HG03095 (cell line): Measurements from ENCODE around the gene NEU2.

ENCODE experiments used
- ATAC-seq: cut with Tn5 transposase; IDR thresholded peaks from one replicate; pipeline ENCODE4 v1.9.1; 2021; ENCODE audit warnings: moderate library complexity; ENCODE audit not compliant: unreplicated experiment

The NEU2 gene

DNA sequence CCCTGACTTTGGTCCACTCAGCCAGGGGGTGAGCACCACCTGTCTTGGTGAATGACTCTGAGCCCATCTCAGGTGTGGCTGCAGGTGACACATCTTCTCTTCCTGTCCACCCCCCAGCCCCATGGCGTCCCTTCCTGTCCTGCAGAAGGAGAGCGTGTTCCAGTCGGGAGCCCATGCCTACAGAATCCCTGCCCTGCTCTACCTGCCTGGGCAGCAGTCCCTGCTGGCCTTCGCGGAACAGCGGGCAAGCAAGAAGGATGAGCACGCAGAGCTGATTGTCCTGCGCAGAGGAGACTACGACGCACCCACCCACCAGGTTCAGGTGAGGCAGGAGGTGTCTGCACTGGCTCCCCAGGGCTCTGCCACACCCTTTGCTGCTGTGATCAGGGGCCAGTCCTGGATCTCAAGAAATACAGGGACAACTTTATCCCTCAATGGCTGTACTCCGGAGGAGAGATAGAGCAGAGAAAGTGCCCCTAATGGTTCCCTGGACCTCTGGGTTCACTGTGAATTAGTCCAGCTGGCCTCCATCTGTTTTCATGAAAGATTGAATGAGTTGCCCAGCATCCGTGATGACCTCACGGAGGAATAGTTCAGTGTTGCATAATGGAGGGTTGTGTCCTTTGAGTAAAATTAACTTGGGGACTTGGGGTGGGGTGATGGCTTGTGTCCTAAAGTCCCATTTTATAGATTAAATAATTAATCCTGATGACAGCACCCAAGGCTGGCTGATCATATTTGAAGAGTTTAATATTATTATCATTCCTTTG lies at the start of gene NEU2:
Gene NEU2 (plus strand): TSS at position 122 of the 770 bp plus-strand sequence. CDS start 0 bp downstream, at position 122.
- no peak for ATAC-seq

DNA sequence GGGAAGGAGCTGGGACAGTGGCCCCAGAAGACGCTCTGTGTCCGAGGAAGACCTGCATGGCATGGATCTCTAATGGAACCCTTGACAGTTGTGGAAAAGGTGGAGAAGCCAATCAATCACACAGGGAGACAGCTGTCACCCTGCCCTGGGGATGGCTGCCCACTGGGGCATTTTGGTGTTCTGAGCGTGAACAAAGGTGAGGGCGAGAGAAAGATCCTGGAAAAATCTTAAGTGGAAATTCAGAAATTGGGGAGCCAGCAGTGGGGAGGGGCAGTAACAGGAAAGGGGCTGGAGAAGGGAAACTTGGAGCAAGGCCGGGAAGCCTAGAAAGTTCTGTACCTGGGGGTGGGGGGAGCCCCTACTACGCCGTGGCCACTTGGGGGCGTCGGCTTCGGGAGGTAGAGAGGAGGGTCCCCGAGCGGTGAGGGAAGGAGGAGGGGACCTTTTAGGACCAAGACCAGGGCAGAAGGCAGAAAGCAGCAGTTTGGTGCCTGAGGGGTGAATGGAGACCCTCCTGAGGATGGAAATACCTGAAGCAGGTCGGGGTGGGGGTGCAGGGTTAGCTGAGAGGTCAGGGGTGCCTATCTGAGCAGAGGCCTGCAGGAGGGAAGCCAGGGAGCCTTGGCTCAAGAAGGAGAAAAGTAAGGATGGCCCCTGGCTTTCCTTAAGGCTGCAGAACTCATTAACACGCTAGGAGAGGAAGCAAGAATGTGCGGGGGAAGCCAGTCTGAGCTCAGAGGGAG lies 49.4 kb upstream of the NEU2 start:
- no peak for ATAC-seq

DNA sequence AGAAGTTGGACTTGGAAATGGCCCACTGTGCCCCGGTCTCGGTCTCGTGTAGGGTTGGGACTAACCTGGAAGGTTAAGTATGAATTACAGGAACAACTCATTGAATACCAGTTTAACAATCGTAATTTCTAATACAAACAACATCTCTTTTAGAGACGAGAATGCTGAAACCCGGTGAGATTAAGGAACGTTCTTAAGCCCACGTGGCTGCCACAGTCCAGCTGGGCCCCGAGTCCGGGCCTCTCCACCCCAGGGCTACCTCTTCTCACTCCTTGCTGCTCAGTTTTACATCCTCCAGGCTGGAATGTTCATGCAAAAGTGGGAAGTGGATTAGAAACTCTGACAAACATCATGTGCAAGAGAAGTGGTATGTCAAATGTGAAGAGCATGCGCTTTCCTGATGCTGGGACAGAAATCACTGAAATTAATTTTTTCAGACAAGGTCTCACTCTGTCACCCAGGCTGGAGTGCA lies 48.8 kb upstream of the NEU2 start:
- no peak for ATAC-seq

DNA sequence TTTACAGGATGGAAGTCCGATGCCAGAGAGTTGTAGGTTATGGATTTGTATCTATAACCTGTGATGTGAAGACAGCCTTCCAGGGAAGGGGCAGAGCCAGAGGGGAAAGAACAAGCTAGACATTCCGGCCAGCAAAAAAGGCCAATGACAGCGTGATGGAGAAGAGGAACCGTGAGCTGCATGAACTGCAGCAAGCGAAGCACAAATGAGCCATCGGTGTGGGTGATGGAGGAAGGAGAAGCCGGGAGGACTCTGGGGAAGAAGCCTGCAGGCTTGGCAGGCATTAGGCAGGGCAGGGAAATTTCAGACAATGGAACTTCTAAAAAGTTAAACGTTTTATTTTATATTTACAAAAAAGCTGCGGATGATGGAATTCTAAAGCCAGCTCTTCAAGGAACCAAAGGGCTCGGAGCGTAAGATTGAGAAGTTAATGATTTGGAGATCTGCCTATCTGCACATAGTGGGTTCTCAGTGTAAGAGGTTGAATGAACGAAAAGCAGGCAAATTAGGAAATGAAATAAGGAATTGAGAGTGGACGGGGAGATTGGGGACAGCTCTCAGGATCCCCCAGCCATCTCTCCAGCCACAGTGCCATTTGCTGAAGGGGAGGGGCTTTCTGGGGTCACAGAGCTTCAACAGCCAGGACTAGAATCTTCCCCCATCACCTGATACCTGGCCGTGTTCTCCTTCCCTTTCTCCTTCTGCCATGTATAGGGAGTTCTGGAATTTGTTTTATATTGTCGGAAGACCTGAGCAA lies 47.8 kb upstream of the NEU2 start:
- ATAC-seq, result no peak

DNA sequence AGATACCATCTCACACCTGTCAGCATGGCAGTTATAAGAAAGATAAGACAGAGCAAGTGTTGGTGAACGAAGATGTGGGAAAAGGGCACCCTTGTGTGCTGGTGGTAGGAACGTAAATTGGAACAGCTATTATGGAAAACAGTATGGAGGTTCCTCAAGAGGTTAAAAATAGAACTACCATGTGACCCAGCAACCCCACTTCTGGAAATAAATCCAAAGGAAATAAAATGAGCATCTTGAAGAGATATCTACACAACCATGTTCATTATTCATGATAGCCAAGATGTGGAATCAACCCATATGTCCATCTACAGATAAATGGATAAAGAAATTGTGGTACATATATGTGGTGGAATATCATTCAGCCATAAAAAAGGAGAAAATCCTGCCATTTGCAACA lies 46.3 kb upstream of the NEU2 start:
- no peak for ATAC-seq

DNA sequence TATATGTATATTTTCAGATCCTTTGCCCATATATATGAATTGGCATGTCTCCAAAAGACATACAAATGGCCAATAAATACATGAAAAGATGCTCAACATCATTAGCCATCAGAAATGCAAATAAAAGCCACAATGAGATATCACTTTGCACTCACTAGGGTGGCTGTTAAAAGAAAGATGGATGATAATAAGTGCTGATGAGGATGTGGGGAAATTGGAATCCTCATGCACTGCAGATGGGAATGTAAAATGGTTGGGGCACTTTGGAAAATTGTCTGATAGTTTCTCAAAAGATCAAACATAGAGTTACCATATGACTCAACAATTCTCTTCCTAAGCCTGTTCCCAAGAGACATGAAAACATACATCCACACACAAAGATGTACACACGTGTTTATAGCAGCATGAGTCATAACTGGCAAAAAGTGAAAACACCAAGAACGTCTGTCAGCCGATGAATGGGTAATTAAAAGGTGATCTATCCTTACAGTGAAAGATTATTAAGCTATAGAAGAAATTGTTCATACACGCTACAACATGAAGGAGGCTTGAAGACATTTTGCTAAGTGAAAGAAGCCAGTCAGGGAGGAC lies 39.1 kb upstream of the NEU2 start:
- ATAC-seq, result no peak

DNA sequence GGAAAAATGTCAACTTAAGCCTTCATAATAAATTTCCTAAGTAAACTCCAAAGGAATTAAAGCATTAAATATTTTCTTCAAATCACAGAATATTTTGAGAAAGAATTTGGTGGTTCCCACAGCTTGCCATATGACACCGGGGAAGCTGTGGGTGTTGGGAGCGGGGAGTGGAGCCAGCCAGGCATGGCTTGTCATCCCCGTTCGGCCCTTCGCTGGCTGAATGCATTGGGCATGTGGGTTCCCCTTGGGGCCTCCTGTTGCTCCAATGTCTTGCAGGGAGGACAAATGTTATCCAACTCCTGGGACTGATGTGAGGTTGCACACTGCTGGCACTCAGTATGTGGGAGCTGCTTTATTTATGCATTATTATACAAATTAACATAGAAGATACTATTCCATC lies 38.0 kb upstream of the NEU2 start:
- ATAC-seq, result no peak

DNA sequence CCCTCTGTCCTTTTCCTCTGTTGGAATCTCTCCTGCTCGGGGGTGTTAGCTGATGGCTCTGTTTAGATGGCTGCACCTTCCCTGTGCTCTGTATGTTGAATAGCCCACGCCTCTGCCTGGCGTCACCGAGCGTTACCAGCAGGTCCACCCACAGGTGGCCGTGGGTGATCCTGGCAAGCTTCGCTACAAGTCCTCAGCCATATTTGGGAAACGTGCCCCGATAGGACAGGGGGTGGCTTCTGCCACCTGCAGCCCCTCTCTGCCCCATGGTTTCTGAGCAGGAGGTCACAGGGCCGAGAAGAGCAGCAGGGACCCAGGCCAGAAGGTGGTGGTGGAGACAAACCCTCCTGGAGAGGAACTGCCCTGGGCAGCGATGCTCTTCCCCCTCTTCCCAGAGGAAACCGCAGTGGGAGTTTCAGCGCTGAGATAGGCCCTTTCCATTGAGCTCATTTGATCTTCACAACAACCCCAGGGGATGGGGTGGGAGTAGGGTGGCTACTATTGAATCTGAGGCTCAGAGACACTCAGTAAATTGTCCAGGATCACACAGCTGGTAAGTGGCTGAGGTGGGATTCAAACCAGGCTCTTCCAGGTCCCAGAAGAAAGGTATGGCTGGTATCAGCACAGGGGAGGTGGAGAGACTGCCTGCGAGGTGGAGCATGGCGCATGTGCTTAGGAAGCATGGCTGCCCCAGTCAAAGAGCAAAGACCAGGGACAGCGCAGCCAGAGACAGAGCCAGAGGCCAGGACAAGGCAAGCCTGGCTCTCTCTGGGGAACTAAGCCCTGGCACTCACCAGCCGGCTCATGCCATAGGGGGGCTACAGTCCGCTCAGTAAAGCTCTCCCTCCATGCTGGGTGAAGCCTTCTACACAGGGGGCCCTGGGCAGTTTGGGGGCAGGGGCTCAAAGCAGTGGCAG lies 34.5 kb upstream of the NEU2 start:
- ATAC-seq, result no peak

DNA sequence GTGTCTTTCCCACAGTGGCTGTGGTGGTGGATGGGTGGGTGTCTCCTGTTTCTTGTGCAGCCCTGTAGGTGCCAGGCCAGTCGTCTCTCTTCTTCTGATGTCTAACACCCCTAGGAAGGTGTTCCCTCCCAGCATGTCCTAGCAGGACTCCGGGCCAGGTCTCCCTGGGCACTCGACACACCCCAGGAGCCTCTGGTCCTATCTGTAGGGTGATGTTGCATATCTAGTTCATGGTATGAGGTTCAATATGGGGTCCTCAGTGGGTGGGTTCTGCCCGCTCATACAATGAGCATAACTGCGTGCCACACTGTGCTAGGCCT lies 33.8 kb upstream of the NEU2 start:
- ATAC-seq, result no peak

DNA sequence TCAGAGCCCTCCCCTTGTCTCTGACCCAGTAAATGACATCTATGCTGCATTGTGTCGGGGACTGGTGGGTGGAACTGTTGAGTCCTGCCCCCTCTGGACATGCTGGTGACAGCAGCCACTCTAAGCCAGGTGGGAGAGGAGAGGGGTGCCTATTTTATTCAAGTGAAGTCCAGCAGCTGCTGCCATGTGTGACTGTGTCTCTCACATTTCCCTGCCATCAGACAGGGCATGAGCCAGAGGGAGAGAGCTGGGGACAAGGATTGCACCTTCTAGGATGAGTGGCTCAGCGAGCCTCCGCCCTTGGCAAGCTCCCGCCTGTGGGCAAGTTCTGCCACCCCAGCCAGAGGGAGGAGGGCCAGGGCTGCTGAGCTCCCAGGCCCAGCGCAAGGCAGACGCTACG lies 33.1 kb upstream of the NEU2 start:
- ATAC-seq, result no peak

DNA sequence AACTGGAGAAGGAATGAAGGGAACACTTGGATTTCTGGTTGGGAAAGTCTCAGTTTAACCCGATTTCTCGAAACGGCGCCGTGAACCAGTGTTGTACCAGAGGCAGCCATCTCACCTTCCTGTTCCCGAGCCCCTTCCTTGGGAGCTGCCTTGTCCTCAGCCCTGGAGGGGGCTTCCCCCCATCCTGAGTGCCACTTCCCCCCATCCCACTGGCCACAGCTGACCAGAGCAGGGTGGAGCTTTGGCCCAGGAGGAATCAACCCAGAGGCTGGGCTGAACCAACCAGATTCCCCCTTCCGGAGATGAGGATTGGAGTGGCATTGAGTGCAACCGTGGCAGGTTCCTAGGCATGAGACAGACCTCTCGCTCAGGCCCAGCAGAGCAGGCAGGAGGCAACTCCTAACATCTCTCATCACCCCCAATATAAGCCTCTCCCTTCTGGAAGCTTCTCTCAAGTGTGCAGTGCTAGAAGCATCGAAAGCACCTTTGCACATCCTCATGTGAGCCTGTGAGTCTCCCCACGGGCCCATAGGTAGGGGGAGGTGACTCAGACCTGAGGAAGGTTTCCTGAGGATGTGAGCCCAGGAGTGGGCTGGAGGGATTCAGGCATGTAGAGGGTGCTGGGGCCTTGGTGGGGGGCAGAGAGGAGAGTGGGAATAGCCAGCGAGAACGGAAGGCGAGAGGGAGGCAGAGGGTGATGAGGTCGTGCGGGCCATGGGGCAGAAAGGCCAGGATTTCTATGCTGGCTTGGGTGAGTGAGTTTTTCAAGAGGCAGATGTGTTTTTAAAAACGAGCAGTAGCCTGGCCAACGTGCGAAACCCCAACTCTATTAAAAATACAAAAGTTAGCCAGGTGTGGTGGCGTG lies 31.4 kb upstream of the NEU2 start:
- no peak for ATAC-seq

DNA sequence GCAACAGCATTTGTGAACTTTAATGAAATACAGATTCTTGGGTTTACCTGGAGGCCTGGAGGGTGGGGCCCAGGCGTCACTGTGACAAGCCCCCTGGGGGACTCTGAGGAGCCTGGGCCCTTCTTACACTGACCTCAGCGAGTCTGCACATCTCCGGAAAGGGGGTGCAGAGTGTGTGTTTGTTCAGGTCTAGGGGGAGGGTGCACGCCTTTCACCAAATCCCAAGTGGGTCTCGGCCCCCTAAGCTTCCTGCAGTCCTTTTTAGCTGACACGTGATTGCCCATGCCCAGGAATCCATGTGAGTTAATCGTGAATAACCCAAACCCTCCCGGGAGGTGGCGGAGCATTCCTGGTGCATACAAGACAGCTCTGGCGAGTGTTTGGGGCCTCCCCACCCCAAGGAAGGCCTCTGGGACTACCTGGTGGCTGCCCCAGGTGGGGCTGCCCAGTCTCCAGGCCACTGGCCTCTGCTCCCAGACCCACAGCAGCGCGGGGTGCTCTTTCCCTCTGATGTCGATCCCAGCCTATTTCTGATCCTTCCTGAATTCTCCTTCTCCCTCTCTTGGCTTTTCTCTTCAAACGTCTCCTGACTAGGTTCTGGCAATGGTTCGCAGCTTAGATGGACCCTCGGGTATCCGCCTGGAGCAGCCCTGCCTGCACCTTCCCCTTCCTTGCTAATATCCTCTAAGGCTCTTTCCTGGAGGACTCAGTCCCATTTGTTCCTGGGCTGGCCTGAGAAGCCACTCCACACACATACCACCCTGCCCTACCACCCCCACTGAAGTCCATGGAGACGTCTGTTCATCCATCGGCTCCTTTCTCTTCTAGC lies 29.4 kb upstream of the NEU2 start:
- no peak for ATAC-seq

DNA sequence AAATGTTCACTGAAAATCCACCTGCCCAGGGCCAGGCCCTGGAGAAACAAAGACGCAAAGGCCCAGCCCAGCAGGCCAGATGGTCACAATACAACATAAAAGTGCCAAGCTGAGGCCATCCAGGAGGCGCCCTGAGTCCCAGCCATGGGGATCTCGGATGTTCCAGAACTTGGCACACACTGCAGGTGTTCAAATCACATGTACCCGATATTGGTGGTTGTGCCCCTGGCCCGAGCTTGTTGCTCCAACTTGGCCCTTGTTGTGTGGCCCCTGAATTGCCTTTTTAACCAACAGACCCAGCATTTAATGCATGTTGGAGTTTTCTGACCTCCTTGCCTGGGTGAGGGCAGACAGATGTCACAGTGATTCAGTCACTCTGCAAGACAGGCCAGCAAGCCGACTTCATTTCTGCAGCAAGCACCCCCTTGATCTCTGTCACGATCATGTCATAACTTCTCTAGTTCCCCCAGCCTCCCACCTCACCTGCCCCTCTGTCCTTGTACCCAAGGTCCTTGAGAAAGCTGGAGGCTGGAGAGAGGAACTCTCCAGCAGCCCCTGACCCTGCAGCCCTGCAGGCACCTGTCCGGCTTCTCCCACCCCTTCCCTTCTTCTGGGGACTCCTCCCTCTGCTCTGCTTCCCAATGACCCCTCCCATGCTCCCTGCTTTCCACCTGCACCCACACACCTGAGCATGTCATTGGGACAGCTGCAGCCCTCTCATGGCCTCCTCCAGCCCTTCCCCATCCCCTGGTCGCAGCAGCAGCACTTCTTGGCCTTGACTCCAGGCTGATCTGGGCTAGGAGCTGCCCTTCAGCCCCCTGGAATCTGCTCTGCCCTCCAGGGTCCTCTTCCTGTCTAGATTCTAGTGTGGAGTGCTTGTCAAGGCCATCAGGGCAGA lies 28.6 kb upstream of the NEU2 start:
- no peak for ATAC-seq

DNA sequence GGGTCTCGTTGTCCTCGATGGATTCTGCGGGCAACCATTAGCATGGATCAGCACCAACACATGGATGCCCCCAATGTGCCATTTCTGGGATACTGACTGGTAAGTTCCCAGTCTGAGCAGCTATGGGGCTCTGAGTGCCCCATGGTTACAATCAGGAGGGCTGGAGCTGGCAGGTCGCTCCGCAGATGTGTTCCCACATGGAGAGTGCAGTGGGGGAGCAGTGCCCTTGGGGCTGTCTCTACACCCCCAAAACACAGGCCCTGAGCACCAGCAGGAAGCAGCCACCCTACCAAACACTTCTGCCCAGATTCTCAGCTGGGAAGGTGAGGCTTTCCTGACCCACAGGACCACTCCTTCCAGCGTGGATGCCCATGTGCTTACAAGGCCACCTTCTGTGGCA lies 27.4 kb upstream of the NEU2 start:
- no peak for ATAC-seq

DNA sequence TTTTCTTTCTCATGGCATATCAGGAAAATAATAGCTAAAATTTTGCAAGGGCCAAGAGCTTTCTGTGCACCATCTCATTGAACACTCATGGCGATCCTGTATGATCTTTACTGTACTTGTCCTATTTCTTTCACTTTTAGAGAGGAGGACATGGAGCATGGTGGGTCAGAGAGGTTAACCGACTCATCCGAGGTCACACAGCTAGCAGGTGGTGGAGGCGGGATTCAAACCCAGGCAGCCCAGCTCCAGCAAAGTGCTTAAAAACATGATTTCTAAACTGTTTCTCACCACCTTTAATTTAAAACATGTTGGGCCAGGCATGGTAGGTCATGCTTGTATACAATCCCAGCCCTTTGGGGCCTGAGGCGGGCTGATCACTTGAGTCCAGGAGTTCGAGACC lies 25.8 kb upstream of the NEU2 start:
- no peak for ATAC-seq

DNA sequence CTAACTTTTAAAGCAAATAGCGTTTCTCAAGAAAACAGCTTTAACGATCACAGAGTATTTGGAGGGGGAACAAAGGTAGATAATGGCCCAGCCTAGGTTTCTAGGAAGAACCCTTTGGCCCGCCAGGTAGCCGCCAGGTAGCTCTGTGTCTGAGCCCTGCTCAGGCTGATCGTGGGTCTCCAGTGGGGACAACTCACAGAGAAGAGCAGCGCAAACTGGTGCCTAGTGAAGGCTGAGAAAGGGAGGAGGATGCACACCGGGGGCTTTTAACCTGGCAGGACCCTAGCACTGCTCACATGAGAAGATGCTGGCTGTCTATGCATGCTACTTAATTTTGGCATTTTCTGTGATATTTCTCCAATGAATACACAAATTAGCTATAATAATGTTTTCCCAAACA lies 25.2 kb upstream of the NEU2 start:
- no peak for ATAC-seq

DNA sequence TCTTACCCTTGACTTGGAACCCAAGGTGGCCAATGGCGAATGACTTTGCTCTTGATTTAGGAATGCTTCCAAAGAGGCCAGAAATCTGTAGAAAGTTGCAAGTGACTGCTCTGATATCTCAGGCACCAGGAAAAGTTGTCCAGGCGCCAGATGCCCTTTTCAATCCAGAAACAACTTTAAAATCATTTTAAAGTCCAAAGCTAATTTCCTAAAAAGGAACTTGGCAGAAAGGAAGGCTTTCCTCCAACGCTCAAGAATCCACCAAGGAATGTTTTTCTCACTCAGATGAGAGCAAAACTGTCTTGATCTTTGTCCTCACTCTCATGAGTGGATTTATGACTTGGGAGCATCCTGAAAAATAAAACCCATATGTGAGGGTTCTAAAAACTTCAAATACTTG lies 24.7 kb upstream of the NEU2 start:
- no peak for ATAC-seq

DNA sequence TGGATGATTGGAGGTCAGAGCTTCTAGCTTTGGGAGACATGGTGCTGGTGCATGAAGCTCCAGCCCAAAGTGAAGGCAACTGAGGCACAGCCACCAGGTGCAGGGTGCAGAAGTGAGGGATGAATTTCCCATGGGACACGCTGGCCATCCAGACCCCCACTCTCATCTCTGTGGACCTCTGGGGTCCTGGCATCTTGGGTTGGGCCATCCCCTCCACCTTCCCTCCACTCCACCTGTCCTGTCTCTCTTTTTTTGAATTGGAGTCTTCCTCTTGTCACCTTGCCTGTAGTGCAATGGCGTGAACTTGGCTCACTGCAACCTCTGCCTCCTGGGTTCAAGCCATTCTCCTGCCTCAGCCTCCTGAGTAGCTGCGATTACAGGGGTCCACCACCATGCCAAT lies 22.8 kb upstream of the NEU2 start:
- no peak for ATAC-seq
